HEK293T (cell line): Measurements from ENCODE around the gene H1-8.

Source experiments
- CTCF ChIA-PET: fragments of 350-600 bp; formaldehyde crosslinking; extraction: SDS; loops from one replicate; lab custom pipeline; 2021; ENCODE audit warnings: antibody characterized with exemption, inconsistent platforms; lab: Yijun Ruan, JAX
- POLR2A ChIA-PET: fragments of 350-600 bp; formaldehyde crosslinking; extraction: SDS; loops from one replicate; lab custom pipeline; 2020; ENCODE audit warnings: antibody characterized with exemption, inconsistent platforms; lab: Yijun Ruan, JAX
- DNase-seq: peaks from one replicate; pipeline ENCODE4 v3.0.0; 2012; ENCODE audit warnings: mixed read lengths; ENCODE audit errors: extremely low spot score
- ARNT ChIP-seq: fragments of 450-650 bp; IDR thresholded peaks from 2 replicates; pipeline ENCODE4 v1.6.1; 2017; ENCODE audit warnings: mild to moderate bottlenecking
- BHLHE40 ChIP-seq: fragments of 450-650 bp; IDR thresholded peaks from 2 replicates; pipeline ENCODE4 v1.6.1; 2016; ENCODE audit warnings: mild to moderate bottlenecking, moderate library complexity, borderline replicate concordance
- CTBP1 ChIP-seq: fragments of 450-650 bp; IDR thresholded peaks from 2 replicates; pipeline ENCODE4 v1.6.1; 2016; ENCODE audit warnings: borderline replicate concordance
- ELF4 ChIP-seq: fragments of 450-650 bp; IDR thresholded peaks from 2 replicates; pipeline ENCODE4 v1.6.1; 2017; ENCODE audit warnings: antibody characterized with exemption
- FOXA1 ChIP-seq: fragments of 450-650 bp; IDR thresholded peaks from 2 replicates; pipeline ENCODE4 v1.6.1; 2016; ENCODE audit warnings: mild to moderate bottlenecking
- FOXK2 ChIP-seq: fragments of 450-650 bp; IDR thresholded peaks from 2 replicates; pipeline ENCODE4 v1.6.1; 2016; ENCODE audit warnings: mild to moderate bottlenecking
- FOXM1 ChIP-seq: fragments of 450-650 bp; IDR thresholded peaks from 2 replicates; pipeline ENCODE4 v1.6.1; 2017; ENCODE audit warnings: mild to moderate bottlenecking, borderline replicate concordance
- HDGF ChIP-seq: fragments of 450-650 bp; IDR thresholded peaks from 2 replicates; pipeline ENCODE4 v1.6.1; 2017; ENCODE audit warnings: antibody characterized with exemption, borderline replicate concordance
- L3MBTL2 ChIP-seq: fragments of 450-650 bp; conservative IDR thresholded peaks from 2 replicates; pipeline ENCODE4 v1.6.1; 2016; ENCODE audit warnings: mild to moderate bottlenecking
- LEF1 ChIP-seq: fragments of 450-650 bp; IDR thresholded peaks from 2 replicates; pipeline ENCODE4 v1.6.1; 2017; ENCODE audit warnings: mild to moderate bottlenecking, borderline replicate concordance
- NFRKB ChIP-seq: fragments of 450-650 bp; IDR thresholded peaks from 2 replicates; pipeline ENCODE4 v1.6.1; 2016; ENCODE audit warnings: mild to moderate bottlenecking, moderate library complexity
- PKNOX1 ChIP-seq: fragments of 450-650 bp; IDR thresholded peaks from 2 replicates; pipeline ENCODE4 v1.6.1; 2016
- SP1 ChIP-seq: fragments of 450-650 bp; IDR thresholded peaks from 2 replicates; pipeline ENCODE4 v1.6.1; 2017
- SUZ12 ChIP-seq: fragments of 450-650 bp; IDR thresholded peaks from 2 replicates; pipeline ENCODE4 v1.6.1; 2016; ENCODE audit warnings: mild to moderate bottlenecking
- TARDBP ChIP-seq: fragments of 450-650 bp; IDR thresholded peaks from 2 replicates; pipeline ENCODE4 v1.6.1; 2016
- ZNF384 ChIP-seq: fragments of 450-650 bp; IDR thresholded peaks from 2 replicates; pipeline ENCODE4 v1.6.1; 2016

The H1-8 gene

GRCh38 chr3:129587566-129588210 is 44.7 kb downstream of the H1-8 start:
- ChIA-PET CTCF (no interaction called here), POLR2A (no interaction called here)
- DNase-seq: no peak
- TF ChIP-seq PKNOX1: no peak
- no peak for TF ChIP-seq ARNT
- no peak for TF ChIP-seq SP1
- TF ChIP-seq BHLHE40: no peak
- no peak for TF ChIP-seq LEF1
- no peak for TF ChIP-seq NFRKB
- TF ChIP-seq TARDBP: no peak
- TF ChIP-seq FOXA1: no peak
- no peak for TF ChIP-seq ZNF384
- no peak for TF ChIP-seq CTBP1

- ChIA-PET CTCF (interaction anchor here (0.6 kb wide), 1 partner anchor 73 kb away, joined by 4 read pairs; no protein-coding TSS in a partner anchor), POLR2A (no interaction called here)
- DNase-seq: no peak
- TF ChIP-seq FOXM1 (no peak), ZNF384 (no peak), L3MBTL2 (no peak), ARNT (no peak), HDGF (no peak), LEF1 (no peak), CTBP1 (no peak), BHLHE40 (no peak)
Observed at GRCh38 chr3:129590215-129590614, 47.2 kb downstream of the H1-8 start.

- DNase-seq: no peak
- ChIA-PET CTCF (interaction anchor here (1.2 kb wide), 1 partner anchor 9 kb away, joined by 3 read pairs; no protein-coding TSS in a partner anchor), POLR2A (no interaction called here)
- TF ChIP-seq ZNF384 (no peak), FOXM1 (no peak), BHLHE40 (no peak), L3MBTL2 (no peak), ARNT (no peak), FOXK2 (no peak), FOXA1 (no peak), SUZ12 (no peak), ELF4 (no peak), NFRKB (no peak), TARDBP (no peak), LEF1 (no peak), HDGF (no peak)
Observed at GRCh38 chr3:129591932-129592331, 49.0 kb downstream of the H1-8 start.

- ChIA-PET POLR2A (no interaction called here), CTCF (interaction anchor here (0.7 to 2.4 kb wide), 3 partner anchors 10 to 505 kb away, joined by 3 to 5 read pairs (median 3); no protein-coding TSS in a partner anchor)
- no peak for TF ChIP-seq SUZ12
- TF ChIP-seq ELF4: no peak
- TF ChIP-seq BHLHE40: no peak
- TF ChIP-seq HDGF: no peak
- peak; percentile 27; the same call in 1 of the 2 replicates for TF ChIP-seq L3MBTL2
- peak; percentile 43 for DNase-seq
Observed at GRCh38 chr3:129592381-129593131, 49.6 kb downstream of the H1-8 start.

- CTCF ChIA-PET: interaction anchor here (0.7 to 2.4 kb wide), 2 partner anchors 103 to 504 kb away, joined by 3 to 5 read pairs; no protein-coding TSS in a partner anchor
- no peak for TF ChIP-seq PKNOX1
- TF ChIP-seq TARDBP: no peak
- TF ChIP-seq HDGF: no peak
- no peak for TF ChIP-seq NFRKB
- no peak for TF ChIP-seq FOXA1
- TF ChIP-seq ZNF384: no peak
- TF ChIP-seq BHLHE40: no peak
- no peak for TF ChIP-seq L3MBTL2
- no peak for TF ChIP-seq FOXM1
- TF ChIP-seq LEF1: no peak
- TF ChIP-seq ELF4: no peak
- TF ChIP-seq SUZ12: no peak
- no peak for TF ChIP-seq CTBP1
- TF ChIP-seq ARNT: no peak
- no peak for TF ChIP-seq SP1
- TF ChIP-seq FOXK2: no peak
- POLR2A ChIA-PET: interaction anchor here (1.0 kb wide), 1 partner anchor 13 kb away, joined by 3 read pairs; no protein-coding TSS in a partner anchor
- DNase-seq: no peak
Observed at GRCh38 chr3:129593230-129593594, 50.2 kb downstream of the H1-8 start.

- CTCF ChIA-PET: interaction anchor here (2.4 kb wide), 1 partner anchor 104 kb away, joined by 5 read pairs; no protein-coding TSS in a partner anchor
- TF ChIP-seq ZNF384 (no peak), HDGF (no peak), SUZ12 (no peak), L3MBTL2 (0 out of 2 replicates have a peak, but pooled peaks have one; percentile 12)
- DNase-seq: peak; percentile 50
- POLR2A ChIA-PET: interaction anchor here (1.0 kb wide), 1 partner anchor 12 kb away, joined by 3 read pairs; no protein-coding TSS in a partner anchor
Observed at GRCh38 chr3:129593595-129594339, 50.8 kb downstream of the H1-8 start.
